ENCODE measurements around the gene SNAP47. TPM values are rescaled to one million over a fixed set of nuclear protein-coding genes. Genes with fewer than 3 reads are reported as not detected.

The SNAP47 gene
- total RNA-seq, 2 donors from 2014 or later = 51.6 to 74.7 TPM

DNA sequence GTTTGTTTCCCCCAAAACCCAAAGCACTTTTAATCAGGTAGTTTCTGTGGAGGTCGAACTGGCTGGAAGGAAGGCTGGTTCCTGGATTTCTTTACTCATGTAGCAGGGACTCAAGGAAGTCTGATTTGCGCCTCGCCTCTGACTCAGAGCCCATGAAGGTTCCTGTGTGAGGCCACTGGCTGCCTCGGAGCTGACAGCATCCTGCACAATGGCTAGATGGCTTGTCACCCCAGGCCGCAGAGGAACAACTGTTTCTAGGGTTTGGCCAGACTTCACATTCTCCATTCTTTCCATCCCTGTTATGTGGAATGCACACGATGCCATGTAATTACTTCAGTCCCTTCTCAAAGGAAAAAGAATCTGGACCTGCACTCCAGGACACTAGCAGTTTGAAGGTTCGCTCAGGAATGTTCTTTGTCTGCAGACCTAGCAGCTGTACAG is 41.1 kb downstream of the SNAP47 start:
- intact Hi-C loops (cut with DNase I) = no loop called here
- no peaks in the 10 kb centered on the region for H3K36me3 ChIP-seq
- DNase-seq (ENCODE audit: low spot score) = no peak
- H3K4me3 ChIP-seq = no peak overlapping the region
- no peaks in the 10 kb centered on the region for H3K27me3 ChIP-seq (replicated peaks; ENCODE audit: insufficient read depth)
- no peaks in the 10 kb centered on the region for H3K9me3 ChIP-seq
- TF ChIP-seq, protein P1, sequence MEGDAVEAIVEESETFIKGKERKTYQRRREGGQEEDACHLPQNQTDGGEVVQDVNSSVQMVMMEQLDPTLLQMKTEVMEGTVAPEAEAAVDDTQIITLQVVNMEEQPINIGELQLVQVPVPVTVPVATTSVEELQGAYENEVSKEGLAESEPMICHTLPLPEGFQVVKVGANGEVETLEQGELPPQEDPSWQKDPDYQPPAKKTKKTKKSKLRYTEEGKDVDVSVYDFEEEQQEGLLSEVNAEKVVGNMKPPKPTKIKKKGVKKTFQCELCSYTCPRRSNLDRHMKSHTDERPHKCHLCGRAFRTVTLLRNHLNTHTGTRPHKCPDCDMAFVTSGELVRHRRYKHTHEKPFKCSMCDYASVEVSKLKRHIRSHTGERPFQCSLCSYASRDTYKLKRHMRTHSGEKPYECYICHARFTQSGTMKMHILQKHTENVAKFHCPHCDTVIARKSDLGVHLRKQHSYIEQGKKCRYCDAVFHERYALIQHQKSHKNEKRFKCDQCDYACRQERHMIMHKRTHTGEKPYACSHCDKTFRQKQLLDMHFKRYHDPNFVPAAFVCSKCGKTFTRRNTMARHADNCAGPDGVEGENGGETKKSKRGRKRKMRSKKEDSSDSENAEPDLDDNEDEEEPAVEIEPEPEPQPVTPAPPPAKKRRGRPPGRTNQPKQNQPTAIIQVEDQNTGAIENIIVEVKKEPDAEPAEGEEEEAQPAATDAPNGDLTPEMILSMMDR (IDR thresholded peaks at IDR 0.05) = no peak
- no peak for TF ChIP-seq POLR2AphosphoS5 (IDR thresholded peaks at IDR 0.05)
- no peak for TF ChIP-seq POLR2A (IDR thresholded peaks at IDR 0.05)
- H3K27ac ChIP-seq = no peak overlapping the region
- WGBS = 86% methylated on average over 7 of the region's 7 CpGs
- H3K4me1 ChIP-seq (replicated peaks) = no peaks in the 10 kb centered on the region

DNA sequence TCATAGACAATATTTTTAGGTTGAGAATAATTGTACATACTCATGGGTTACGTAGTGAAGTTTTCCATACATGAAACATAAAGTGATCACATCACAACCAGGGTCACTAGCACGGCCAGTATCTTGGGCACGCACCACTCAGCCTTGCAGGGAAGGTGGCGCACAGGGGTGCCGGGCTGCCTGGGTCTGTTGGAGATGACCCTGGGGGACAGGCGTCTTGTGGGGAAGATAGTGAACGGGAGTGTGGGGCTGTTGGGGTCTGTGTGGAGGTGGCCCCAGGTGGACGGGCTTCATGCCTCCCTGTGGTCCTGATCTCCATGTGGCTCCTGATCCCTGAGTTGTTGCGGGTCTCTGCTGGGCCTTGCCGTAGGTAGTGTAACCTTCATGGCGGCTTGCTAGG is 41.9 kb downstream of the SNAP47 start:
- Histone ChIP-seq H3K4me1 (replicated peaks) (no peaks in the 10 kb centered on the region), H3K27ac (no peak overlapping the region), H3K36me3 (no peaks in the 10 kb centered on the region), H3K9me3 (no peaks in the 10 kb centered on the region), H3K27me3 (replicated peaks; ENCODE audit: insufficient read depth) (no peaks in the 10 kb centered on the region), H3K4me3 (no peak overlapping the region)
- TF ChIP-seq, protein P1 (IDR thresholded peaks at IDR 0.05) = no peak
- TF ChIP-seq POLR2AphosphoS5 (IDR thresholded peaks at IDR 0.05) (no peak), POLR2A (IDR thresholded peaks at IDR 0.05) (no peak)
- intact Hi-C loops (cut with DNase I) = no loop called here
- no peak for DNase-seq (ENCODE audit: low spot score)
- 95% methylated on average over 11 of the region's 11 CpGs for WGBS

DNA sequence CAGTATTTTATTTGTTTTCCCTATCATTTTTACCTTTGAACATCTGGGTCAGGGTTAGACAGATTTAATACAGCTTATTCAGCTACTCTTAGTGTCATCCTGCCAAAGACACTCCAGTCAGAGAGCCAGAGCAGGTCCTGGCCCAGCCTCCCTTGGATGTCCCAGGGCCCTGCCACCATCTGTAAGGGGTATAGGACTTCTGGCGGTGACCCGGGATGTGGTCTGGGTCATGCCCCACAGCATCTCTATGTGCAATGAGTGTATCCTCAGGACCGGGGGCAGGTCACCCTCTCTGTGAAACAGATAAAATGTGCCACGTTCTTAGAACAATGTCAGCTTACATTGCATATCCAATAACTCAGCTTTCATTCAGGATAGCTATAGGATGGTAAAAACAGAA is 42.4 kb downstream of the SNAP47 start:
- DNase-seq (ENCODE audit: low spot score) = no peak
- no peaks in the 10 kb centered on the region for H3K9me3 ChIP-seq
- no peak for TF ChIP-seq POLR2A (IDR thresholded peaks at IDR 0.05)
- TF ChIP-seq POLR2AphosphoS5 (IDR thresholded peaks at IDR 0.05) = no peak
- TF ChIP-seq, protein P1 (IDR thresholded peaks at IDR 0.05) = no peak
- H3K4me3 ChIP-seq = no peak overlapping the region
- H3K36me3 ChIP-seq = no peaks in the 10 kb centered on the region
- H3K27me3 ChIP-seq (replicated peaks; ENCODE audit: insufficient read depth) = no peaks in the 10 kb centered on the region
- WGBS = 95% methylated on average over 4 of the region's 4 CpGs
- intact Hi-C loops (cut with DNase I) = no loop called here
- H3K4me1 ChIP-seq (replicated peaks) = no peaks in the 10 kb centered on the region
- H3K27ac ChIP-seq = no peak overlapping the region

DNA sequence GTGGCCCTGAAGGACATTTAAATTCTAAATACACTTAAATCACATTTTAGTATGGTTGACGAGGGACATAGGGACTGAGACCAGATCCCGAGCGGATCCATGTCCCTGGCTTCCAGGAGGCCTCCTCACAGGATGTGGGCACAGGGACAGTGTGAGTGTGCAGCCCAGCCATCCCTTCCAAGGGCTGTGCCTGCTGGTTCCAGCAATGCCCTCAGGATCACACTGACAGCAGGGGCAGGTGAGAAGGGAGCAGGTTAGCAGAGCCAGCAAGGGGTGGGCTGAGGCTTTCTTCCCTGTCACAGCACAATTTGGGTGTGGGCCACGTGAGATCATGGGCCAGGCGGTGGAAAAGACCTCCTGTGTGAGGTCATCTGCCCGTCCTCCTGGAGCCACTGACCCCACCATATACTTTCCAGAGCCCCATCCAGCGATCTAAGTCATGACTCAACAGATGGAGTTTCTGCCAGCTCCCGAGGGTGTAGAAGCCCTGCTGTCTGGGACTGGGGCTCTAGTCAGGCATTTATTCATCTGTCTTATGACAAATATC is 43.2 kb downstream of the SNAP47 start:
- H3K27me3 ChIP-seq (replicated peaks; ENCODE audit: insufficient read depth) = no peaks in the 10 kb centered on the region
- H3K4me1 ChIP-seq (replicated peaks) = no peaks in the 10 kb centered on the region
- H3K9me3 ChIP-seq = no peaks in the 10 kb centered on the region
- DNase-seq (ENCODE audit: low spot score) = no peak
- no peak overlapping the region for H3K4me3 ChIP-seq
- 87% methylated on average over 8 of the region's 8 CpGs for WGBS
- TF ChIP-seq, protein P1 (IDR thresholded peaks at IDR 0.05) = no peak
- no peak for TF ChIP-seq POLR2A (IDR thresholded peaks at IDR 0.05)
- TF ChIP-seq POLR2AphosphoS5 (IDR thresholded peaks at IDR 0.05) = no peak
- H3K27ac ChIP-seq = no peak overlapping the region
- no peaks in the 10 kb centered on the region for H3K36me3 ChIP-seq
- intact Hi-C loops (cut with DNase I) = no loop called here

DNA sequence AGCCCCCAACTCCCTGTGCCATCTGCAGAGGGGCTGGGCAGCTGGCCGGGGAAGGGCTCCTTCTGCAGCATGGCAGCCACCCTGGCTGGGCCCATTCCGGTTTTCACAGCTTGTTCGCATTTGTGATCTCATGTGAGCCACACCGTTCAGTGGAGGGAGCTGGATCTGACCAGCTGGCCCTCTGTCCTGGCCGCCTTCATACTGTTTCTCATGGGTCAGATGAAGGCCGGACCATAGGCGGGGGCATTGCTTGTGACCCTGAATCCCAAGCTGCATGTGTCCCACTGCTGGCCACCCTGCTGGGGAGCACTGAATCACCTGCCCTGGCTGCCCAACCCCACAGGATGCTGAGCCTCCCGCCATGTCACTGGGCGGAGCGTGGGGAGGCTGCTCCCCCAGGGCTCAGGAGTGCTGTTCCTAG is 43.8 kb downstream of the SNAP47 start:
- Histone ChIP-seq H3K9me3 (no peaks in the 10 kb centered on the region), H3K27me3 (replicated peaks; ENCODE audit: insufficient read depth) (no peaks in the 10 kb centered on the region), H3K36me3 (no peaks in the 10 kb centered on the region), H3K27ac (no peak overlapping the region), H3K4me3 (no peak overlapping the region), H3K4me1 (replicated peaks) (no peaks in the 10 kb centered on the region)
- no peak for DNase-seq (ENCODE audit: low spot score)
- intact Hi-C loops (cut with DNase I) = no loop called here
- 94% methylated on average over 10 of the region's 10 CpGs for WGBS
- TF ChIP-seq POLR2A (IDR thresholded peaks at IDR 0.05) = no peak
- TF ChIP-seq, protein P1 (IDR thresholded peaks at IDR 0.05) = no peak
- TF ChIP-seq POLR2AphosphoS5 (IDR thresholded peaks at IDR 0.05) = no peak

All from prostate gland (tissue), 2 donors.